Right lung (tissue), 5 donors: ENCODE results near the gene TSPO2. TPM values are rescaled to one million over a fixed set of nuclear protein-coding genes. Genes with fewer than 3 reads are reported as not detected.
A peak's percentile ranks its signal among the peaks of the same experiment; 100 is the strongest.

Experiments
- DNase-seq, 2 donors: peaks; one replicate each; pipeline ENCODE4 v3.0.0-alpha.2; 2013
- polyA plus RNA-seq, 5 donors: library from polyadenylated mRNA; unstranded; fragments of 120-200 nt; gene quantifications; one replicate each; pipeline versions ENCODE4 v1.2.1 to v1.2.3, GENCODE V29; 2013; ENCODE audit warnings: inconsistent platforms in 1 of 5, low replicate concordance in 1 of 5; ENCODE audit not compliant: insufficient read length in 5 of 5, insufficient read depth in 1 of 5

TSPO2 gene
- polyA plus RNA-seq, 5 donors = 0.28 to 1.6 (median 0.77) TPM

GRCh38 chr6:41049955-41050354 is 7.7 kb downstream of the TSPO2 start:
- no peak for DNase-seq

- DNase-seq = no peak
Measured at GRCh38 chr6:41050536-41050935, 8.3 kb downstream of the TSPO2 start.

GRCh38 chr6:41051873-41052272 is 9.6 kb downstream of the TSPO2 start:
- no peak for DNase-seq

- DNase-seq = peak in 1 of 2 donors; percentile 26
Measured at GRCh38 chr6:41053041-41053440, 10.8 kb downstream of the TSPO2 start, which contains the start of gene APOBEC2. TSS of gene APOBEC2 (plus strand) at chr6:41053202. CDS start at chr6:41053348, 146 bp downstream.

- DNase-seq = no peak
Measured at GRCh38 chr6:41054511-41054910, 12.2 kb downstream of the TSPO2 start.

GRCh38 chr6:41055149-41055548 is 12.9 kb downstream of the TSPO2 start:
- DNase-seq = no peak

- no peak for DNase-seq
Measured at GRCh38 chr6:41056768-41057490, 14.7 kb downstream of the TSPO2 start.

- no peak for DNase-seq
Measured at GRCh38 chr6:41058783-41059181, 16.5 kb downstream of the TSPO2 start.

GRCh38 chr6:41059556-41059955 is 17.3 kb downstream of the TSPO2 start:
- no peak for DNase-seq

- no peak for DNase-seq
Measured at GRCh38 chr6:41061196-41061726, 19.0 kb downstream of the TSPO2 start.

- DNase-seq = no peak
Measured at GRCh38 chr6:41062056-41062455, 19.8 kb downstream of the TSPO2 start.

- no peak for DNase-seq
Measured at GRCh38 chr6:41063884-41064285, 21.6 kb downstream of the TSPO2 start.

GRCh38 chr6:41064841-41065240 is 22.6 kb downstream of the TSPO2 start:
- DNase-seq = no peak

- DNase-seq = no peak
Measured at GRCh38 chr6:41065550-41066026, 23.3 kb downstream of the TSPO2 start.

- DNase-seq = peak; percentile 54 to 79
Measured at GRCh38 chr6:41066867-41067304, 24.6 kb downstream of the TSPO2 start.

GRCh38 chr6:41071501-41071922 is 29.2 kb downstream of the TSPO2 start:
- DNase-seq = no peak

GRCh38 chr6:41071923-41072835 is 29.9 kb downstream of the TSPO2 start, which contains the start of gene OARD1:
TSS of gene OARD1 (minus strand) at chr6:41072356. CDS start at chr6:41071634, 722 bp downstream.
- DNase-seq = peak; percentile 100

GRCh38 chr6:41072836-41073202 is 30.6 kb downstream of the TSPO2 start, which contains the start of gene NFYA:
TSS of gene NFYA (plus strand) at chr6:41072974. CDS start at chr6:41079090, 6,116 bp downstream.
- no peak for DNase-seq

GRCh38 chr6:41073203-41073967 is 31.1 kb downstream of the TSPO2 start:
- peak; percentile 81 to 83 for DNase-seq

- peak; percentile 12 to 28 for DNase-seq
Measured at GRCh38 chr6:41073968-41074691, 31.9 kb downstream of the TSPO2 start.
